ENCODE results near the gene ENTR1.

- no peak for TF ChIP-seq CTCF (IDR thresholded peaks at IDR 0.05)
- no peak for TF ChIP-seq POLR2A (IDR thresholded peaks at IDR 0.05)
Observed at GRCh38 chr9:136433849-136434579, 23.6 kb upstream of the ENTR1 start.

Data from uterus (tissue), 2 donors.